Astrocyte (in vitro differentiated cells and primary cell): ENCODE data around the gene ETV6. TPM values are rescaled to one million over a fixed set of nuclear protein-coding genes. Genes with fewer than 3 reads are reported as not detected.
A peak's percentile ranks its signal among the peaks of the same experiment; 100 is the strongest.

Experiments used
- DNase-seq: peaks from one replicate; pipeline ENCODE4 v3.0.0-alpha.2; 2010; ENCODE audit warnings: low read depth
- FAIRE-seq: peaks from 2 replicates; lab custom pipeline; 2011; peaks lifted over from hg19 to GRCh38; lab: Jason Lieb, UNC
- H2AFZ ChIP-seq: 2 replicates; pipeline ENCODE4 v1.6.0; 2012; ENCODE audit warnings: low read depth, low read length, inconsistent platforms
- H3K27ac ChIP-seq: 2 replicates; pipeline ENCODE4 v1.5.1; 2011; ENCODE audit warnings: low read depth, low read length, inconsistent platforms
- H3K27me3 ChIP-seq: 2 replicates; pipeline ENCODE4 v1.6.0; 2011; ENCODE audit warnings: low read length, inconsistent platforms; ENCODE audit not compliant: insufficient read depth
- H3K36me3 ChIP-seq: 2 replicates; pipeline ENCODE4 v1.5.1; 2011; ENCODE audit warnings: low read length, inconsistent platforms; ENCODE audit not compliant: insufficient read depth
- H3K4me1 ChIP-seq: 2 replicates; pipeline ENCODE4 v1.5.1; 2011; ENCODE audit warnings: low read length, inconsistent platforms; ENCODE audit not compliant: insufficient read depth
- H3K4me2 ChIP-seq: 2 replicates; pipeline ENCODE4 v1.6.0; 2012; ENCODE audit warnings: low read length, inconsistent platforms
- H3K4me3 ChIP-seq: 2 replicates; pipeline ENCODE4 v1.5.1; 2011; ENCODE audit warnings: low read depth, mild to moderate bottlenecking, low read length, inconsistent platforms; ENCODE audit not compliant: insufficient read depth
- H3K79me2 ChIP-seq: 2 replicates; pipeline ENCODE4 v1.6.0; 2012; ENCODE audit warnings: mild to moderate bottlenecking, low read length, inconsistent platforms; ENCODE audit not compliant: insufficient read depth
- H3K9ac ChIP-seq: 2 replicates; pipeline ENCODE4 v1.6.0; 2012; ENCODE audit warnings: mild to moderate bottlenecking, low read length, inconsistent platforms
- H3K9me3 ChIP-seq: 2 replicates; pipeline ENCODE4 v1.5.1; 2012; ENCODE audit warnings: low read depth, mild to moderate bottlenecking, low read length, inconsistent platforms; ENCODE audit not compliant: insufficient read depth
- H4K20me1 ChIP-seq: 2 replicates; pipeline ENCODE4 v1.6.0; 2012; ENCODE audit warnings: low read length, inconsistent platforms; ENCODE audit not compliant: insufficient read depth
- H3K27ac Mint-ChIP-seq: one replicate; pipeline ENCODE4 v1.8.0; 2021; ENCODE audit warnings: mild to moderate bottlenecking, mixed read lengths; ENCODE audit not compliant: unreplicated experiment
- H3K27me3 Mint-ChIP-seq: one replicate; pipeline ENCODE4 v1.8.0; 2021; ENCODE audit warnings: low read depth, mixed read lengths; ENCODE audit not compliant: unreplicated experiment
- H3K36me3 Mint-ChIP-seq: one replicate; pipeline ENCODE4 v1.8.0; 2021; ENCODE audit warnings: low read depth, mixed read lengths; ENCODE audit not compliant: unreplicated experiment
- H3K4me1 Mint-ChIP-seq: one replicate; pipeline ENCODE4 v1.8.0; 2021; ENCODE audit warnings: low read depth, mixed read lengths; ENCODE audit not compliant: unreplicated experiment
- H3K4me3 Mint-ChIP-seq: one replicate; pipeline ENCODE4 v1.8.0; 2021; ENCODE audit warnings: mild to moderate bottlenecking, moderate library complexity, mixed read lengths; ENCODE audit not compliant: unreplicated experiment
- H3K9me3 Mint-ChIP-seq: one replicate; pipeline ENCODE4 v1.8.0; 2021; ENCODE audit warnings: mild to moderate bottlenecking, mixed read lengths; ENCODE audit not compliant: unreplicated experiment
- EZH2 ChIP-seq: IDR thresholded peaks from 2 replicates; pipeline ENCODE4 v1.6.1; 2012; ENCODE audit warnings: mild to moderate bottlenecking, low read length, inconsistent platforms; ENCODE audit not compliant: insufficient read depth
- total RNA-seq: library from RNA; stranded (reverse); gene quantifications from 2 replicates; pipeline ENCODE4 v1.2.1, GENCODE V29; 2021
- TF ChIP-seq, protein P1 (sequence below): IDR thresholded peaks from 2 replicates; pipeline ENCODE4 v1.5.1; 2011; ENCODE audit warnings: low read depth, mild to moderate bottlenecking, inconsistent platforms, low read length, moderate library complexity; ENCODE audit not compliant: insufficient read depth

The ETV6 gene
- total RNA-seq, 1 donor from 2014 or later: 41.2 TPM

DNA sequence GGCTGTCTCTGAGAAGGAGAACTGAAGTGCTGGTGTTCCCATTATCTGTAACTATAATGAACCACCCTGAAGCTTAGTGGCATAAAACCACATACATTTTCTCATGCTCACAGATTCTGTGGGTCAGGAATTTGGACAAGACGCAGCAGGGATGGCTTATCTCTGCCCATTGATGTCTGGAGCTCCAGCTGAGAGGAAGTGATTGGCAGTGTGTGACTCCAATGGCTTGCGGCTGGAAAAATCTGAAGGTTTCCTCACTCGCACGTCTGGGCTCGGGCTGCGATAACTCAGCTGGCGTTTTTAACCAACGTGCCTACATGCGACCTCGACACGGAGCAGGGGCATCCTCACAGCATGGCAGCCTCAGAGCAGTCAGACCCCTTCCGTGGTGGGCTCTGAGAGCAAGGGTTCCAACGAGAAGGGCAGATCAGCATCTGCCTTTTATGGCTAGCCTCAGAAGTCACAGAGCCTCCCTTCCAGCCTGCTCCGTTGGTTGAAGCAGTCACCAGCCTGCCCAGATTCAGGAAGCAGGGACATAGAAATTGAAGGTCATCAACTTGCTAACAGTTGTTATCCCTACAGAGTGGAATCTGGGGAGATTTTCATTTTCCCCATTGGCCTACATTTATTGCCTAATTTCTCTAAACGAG lies 277.9 kb downstream of the ETV6 start:
- Mint-ChIP-seq H3K4me1 (no peaks in the 10 kb centered on the region), H3K9me3 (peaks cover 4% of the 10 kb centered on the region), H3K4me3 (no peak overlapping the region), H3K36me3 (no peaks in the 10 kb centered on the region), H3K27me3 (peaks cover 9% of the 10 kb centered on the region), H3K27ac (no peak overlapping the region)
- Histone ChIP-seq H3K79me2 (no peaks in the 10 kb centered on the region), H3K4me2 (peak overlapping the region; percentile 69), H4K20me1 (no peaks in the 10 kb centered on the region), H3K9me3 (no peaks in the 10 kb centered on the region), H3K9ac (no peak overlapping the region), H3K4me1 (no peaks in the 10 kb centered on the region), H2AFZ (peak overlapping the region; percentile 69), H3K27ac (no peak overlapping the region), H3K4me3 (no peak overlapping the region), H3K27me3 (no peaks in the 10 kb centered on the region), H3K36me3 (no peaks in the 10 kb centered on the region)
- FAIRE-seq: no peak
- no peak for TF ChIP-seq EZH2
- TF ChIP-seq, protein P1, sequence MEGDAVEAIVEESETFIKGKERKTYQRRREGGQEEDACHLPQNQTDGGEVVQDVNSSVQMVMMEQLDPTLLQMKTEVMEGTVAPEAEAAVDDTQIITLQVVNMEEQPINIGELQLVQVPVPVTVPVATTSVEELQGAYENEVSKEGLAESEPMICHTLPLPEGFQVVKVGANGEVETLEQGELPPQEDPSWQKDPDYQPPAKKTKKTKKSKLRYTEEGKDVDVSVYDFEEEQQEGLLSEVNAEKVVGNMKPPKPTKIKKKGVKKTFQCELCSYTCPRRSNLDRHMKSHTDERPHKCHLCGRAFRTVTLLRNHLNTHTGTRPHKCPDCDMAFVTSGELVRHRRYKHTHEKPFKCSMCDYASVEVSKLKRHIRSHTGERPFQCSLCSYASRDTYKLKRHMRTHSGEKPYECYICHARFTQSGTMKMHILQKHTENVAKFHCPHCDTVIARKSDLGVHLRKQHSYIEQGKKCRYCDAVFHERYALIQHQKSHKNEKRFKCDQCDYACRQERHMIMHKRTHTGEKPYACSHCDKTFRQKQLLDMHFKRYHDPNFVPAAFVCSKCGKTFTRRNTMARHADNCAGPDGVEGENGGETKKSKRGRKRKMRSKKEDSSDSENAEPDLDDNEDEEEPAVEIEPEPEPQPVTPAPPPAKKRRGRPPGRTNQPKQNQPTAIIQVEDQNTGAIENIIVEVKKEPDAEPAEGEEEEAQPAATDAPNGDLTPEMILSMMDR: no peak
- peak; percentile 41 for DNase-seq

DNA sequence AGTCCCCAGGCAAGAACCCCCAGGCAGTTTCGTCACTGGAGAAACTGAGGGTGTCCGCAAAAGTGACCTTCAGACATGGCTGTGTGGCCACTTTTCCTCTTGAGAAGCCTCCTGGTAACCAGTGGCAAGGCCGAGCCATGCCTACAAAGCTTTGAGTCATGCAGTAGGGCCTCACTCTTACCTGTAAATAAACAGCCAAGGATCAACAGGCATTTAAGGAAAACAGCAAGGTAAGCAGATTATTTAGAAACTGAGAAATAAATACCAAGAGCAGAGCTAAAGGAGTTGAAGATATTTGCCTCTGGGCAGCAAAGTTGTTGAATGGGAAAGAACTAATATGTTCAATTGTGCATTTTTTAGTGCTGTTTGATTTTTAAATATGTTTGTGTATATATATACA lies 280.2 kb downstream of the ETV6 start:
- no peak overlapping the region for H2AFZ ChIP-seq
- H3K9me3 ChIP-seq: no peaks in the 10 kb centered on the region
- Mint-ChIP-seq H3K9me3 (peaks cover 4% of the 10 kb centered on the region), H3K36me3 (no peaks in the 10 kb centered on the region), H3K4me3 (no peak overlapping the region), H3K27ac (no peak overlapping the region), H3K27me3 (peaks cover 9% of the 10 kb centered on the region), H3K4me1 (no peaks in the 10 kb centered on the region)
- H3K9ac ChIP-seq: no peak overlapping the region
- no peak for TF ChIP-seq EZH2
- TF ChIP-seq, protein P1: no peak
- no peaks in the 10 kb centered on the region for H4K20me1 ChIP-seq
- H3K27me3 ChIP-seq: no peaks in the 10 kb centered on the region
- FAIRE-seq (no peak), DNase-seq (no peak)
- no peak overlapping the region for H3K27ac ChIP-seq
- no peaks in the 10 kb centered on the region for H3K36me3 ChIP-seq
- H3K4me1 ChIP-seq: no peaks in the 10 kb centered on the region
- no peaks in the 10 kb centered on the region for H3K79me2 ChIP-seq
- H3K4me2 ChIP-seq: no peak overlapping the region
- no peak overlapping the region for H3K4me3 ChIP-seq

DNA sequence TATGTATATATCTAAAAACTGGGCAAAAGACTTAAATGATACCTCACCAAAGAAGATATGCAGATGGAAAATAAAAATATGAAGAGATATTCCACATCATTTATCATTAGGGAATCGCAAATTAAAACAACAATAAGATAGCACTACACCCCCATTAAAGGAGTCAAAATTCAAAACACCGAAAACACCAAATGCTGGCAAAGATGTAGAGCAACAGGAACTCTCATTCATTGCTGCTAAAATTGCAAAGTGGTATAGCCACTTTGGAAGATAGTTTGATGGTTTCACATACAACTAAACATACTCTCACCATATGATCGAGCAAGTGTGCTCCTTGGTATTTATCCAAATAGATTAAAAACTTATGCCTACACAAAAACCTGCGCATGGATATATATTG lies 289.7 kb downstream of the ETV6 start:
- FAIRE-seq (no peak), DNase-seq (no peak)
- Histone ChIP-seq H3K4me1 (peaks cover 12% of the 10 kb centered on the region), H3K27me3 (no peaks in the 10 kb centered on the region), H2AFZ (no peak overlapping the region), H3K9ac (no peak overlapping the region), H3K4me3 (no peak overlapping the region), H3K79me2 (no peaks in the 10 kb centered on the region), H3K9me3 (no peaks in the 10 kb centered on the region), H3K4me2 (no peak overlapping the region), H3K27ac (no peak overlapping the region), H4K20me1 (no peaks in the 10 kb centered on the region), H3K36me3 (no peaks in the 10 kb centered on the region)
- no peak overlapping the region for H3K27ac Mint-ChIP-seq
- H3K9me3 Mint-ChIP-seq: peaks cover 2% of the 10 kb centered on the region
- peaks cover 3% of the 10 kb centered on the region for H3K4me1 Mint-ChIP-seq
- no peaks in the 10 kb centered on the region for H3K36me3 Mint-ChIP-seq
- no peak overlapping the region for H3K4me3 Mint-ChIP-seq
- no peak for TF ChIP-seq EZH2
- TF ChIP-seq, protein P1: no peak
- H3K27me3 Mint-ChIP-seq: peaks cover 3% of the 10 kb centered on the region
